Body of pancreas (tissue), 4 donors: Measurements from ENCODE around the gene POR.

Source experiments
- CTCF ChIP-seq, 7 experiments: fragments of 450-650 bp in 4 of 7; fragments of 200-600 bp in 3 of 7; sonication (generic) in 3 of 7; IDR thresholded peaks; one replicate each; pipeline ENCODE4 v1.5.1; 2016 to 2019; ENCODE audit warnings: antibody characterized with exemption in 7 of 7
- POLR2A ChIP-seq, 3 donors: fragments of 450-650 bp; IDR thresholded peaks; one replicate each; pipeline ENCODE4 v1.6.1; 2016; ENCODE audit warnings: antibody characterized with exemption in 3 of 3, mild to moderate bottlenecking in 2 of 3

GRCh38 chr7:75884476-75884875, 30.5 kb upstream of the POR start:
- no peak for TF ChIP-seq CTCF (IDR thresholded peaks at IDR 0.05)
- TF ChIP-seq POLR2A (IDR thresholded peaks at IDR 0.05): no peak
